ENCODE results near the gene ATP2A3.

DNA sequence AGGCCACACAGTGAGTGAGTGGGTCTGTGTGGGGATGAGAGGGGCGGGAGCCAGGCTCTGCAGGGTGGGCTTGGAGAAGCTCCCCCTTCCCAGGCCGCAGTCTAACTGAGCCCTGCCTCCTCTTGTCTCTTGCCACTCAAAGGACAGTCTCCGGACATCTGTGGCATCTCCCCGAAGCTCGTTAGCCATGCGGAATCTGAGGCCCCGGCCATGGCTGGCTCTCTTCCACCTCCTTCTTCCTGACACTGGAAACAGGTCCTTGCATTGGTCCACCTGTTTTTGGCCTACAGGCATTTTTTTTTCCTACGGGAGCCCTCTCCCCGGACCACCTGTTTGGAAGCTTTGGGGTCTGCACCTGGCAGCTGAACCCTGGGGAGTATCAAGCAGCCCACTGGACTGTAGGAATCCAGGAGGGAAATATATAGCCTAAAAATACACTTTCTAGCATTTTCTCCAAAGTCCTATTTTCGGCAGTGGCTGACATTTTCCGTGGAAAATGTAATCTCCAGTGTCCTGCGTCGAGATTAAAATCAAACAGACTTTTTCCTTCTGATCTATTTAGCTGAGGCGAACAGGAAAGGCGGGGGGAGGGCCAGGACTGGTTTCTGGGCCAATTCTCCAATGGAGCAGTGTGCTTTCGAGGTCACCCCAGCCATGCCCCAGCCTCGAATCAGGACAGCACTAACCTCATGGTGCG is 9.1 kb downstream of the ATP2A3 start:
- TF ChIP-seq EZH2 (IDR thresholded peaks at IDR 0.05; ENCODE audit: low read length, missing control alignments): no peak
- TF ChIP-seq, protein P1, sequence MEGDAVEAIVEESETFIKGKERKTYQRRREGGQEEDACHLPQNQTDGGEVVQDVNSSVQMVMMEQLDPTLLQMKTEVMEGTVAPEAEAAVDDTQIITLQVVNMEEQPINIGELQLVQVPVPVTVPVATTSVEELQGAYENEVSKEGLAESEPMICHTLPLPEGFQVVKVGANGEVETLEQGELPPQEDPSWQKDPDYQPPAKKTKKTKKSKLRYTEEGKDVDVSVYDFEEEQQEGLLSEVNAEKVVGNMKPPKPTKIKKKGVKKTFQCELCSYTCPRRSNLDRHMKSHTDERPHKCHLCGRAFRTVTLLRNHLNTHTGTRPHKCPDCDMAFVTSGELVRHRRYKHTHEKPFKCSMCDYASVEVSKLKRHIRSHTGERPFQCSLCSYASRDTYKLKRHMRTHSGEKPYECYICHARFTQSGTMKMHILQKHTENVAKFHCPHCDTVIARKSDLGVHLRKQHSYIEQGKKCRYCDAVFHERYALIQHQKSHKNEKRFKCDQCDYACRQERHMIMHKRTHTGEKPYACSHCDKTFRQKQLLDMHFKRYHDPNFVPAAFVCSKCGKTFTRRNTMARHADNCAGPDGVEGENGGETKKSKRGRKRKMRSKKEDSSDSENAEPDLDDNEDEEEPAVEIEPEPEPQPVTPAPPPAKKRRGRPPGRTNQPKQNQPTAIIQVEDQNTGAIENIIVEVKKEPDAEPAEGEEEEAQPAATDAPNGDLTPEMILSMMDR (conservative IDR thresholded peaks at IDR 0.05 in 1 of 2, IDR thresholded peaks at IDR 0.05 in 1 of 2; ENCODE audit: low read depth in 1 of 2, low read length in 2 of 2): no peak

Measured in fibroblast of lung (primary cell).